ENCODE data around the gene PFDN1.

DNA sequence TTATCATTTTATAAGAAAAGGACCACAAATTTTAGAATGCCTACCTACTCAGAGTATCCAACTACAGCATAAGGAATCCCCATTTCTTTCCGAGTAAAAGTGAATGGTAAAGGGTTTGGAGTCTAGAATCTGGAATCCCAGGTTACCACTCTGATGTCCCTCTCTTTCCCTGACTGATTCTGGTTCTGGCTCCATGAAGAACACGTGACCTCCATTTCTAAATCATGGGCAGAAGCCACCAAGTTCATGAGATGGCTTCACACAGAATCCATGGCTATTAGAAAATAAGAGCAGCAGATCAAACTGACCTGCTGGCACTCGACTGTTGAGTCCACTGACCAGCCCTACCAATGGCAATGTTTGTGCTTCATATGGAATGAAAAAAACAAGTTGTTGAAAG is 40.7 kb downstream of the PFDN1 start:
- TF ChIP-seq FOXA1 (IDR thresholded peaks at IDR 0.05; ENCODE audit: borderline replicate concordance), result no peak
- TF ChIP-seq SPI1 (IDR thresholded peaks at IDR 0.05; ENCODE audit: borderline replicate concordance, low read depth, low read length), result no peak
- no peak for TF ChIP-seq TAF1 (IDR thresholded peaks at IDR 0.05; ENCODE audit: control insufficient read depth, extremely low read depth, insufficient read depth, low read length, severe bottlenecking)
- no peak for TF ChIP-seq POLR2A (conservative IDR thresholded peaks at IDR 0.05)
- TF ChIP-seq, protein P1, sequence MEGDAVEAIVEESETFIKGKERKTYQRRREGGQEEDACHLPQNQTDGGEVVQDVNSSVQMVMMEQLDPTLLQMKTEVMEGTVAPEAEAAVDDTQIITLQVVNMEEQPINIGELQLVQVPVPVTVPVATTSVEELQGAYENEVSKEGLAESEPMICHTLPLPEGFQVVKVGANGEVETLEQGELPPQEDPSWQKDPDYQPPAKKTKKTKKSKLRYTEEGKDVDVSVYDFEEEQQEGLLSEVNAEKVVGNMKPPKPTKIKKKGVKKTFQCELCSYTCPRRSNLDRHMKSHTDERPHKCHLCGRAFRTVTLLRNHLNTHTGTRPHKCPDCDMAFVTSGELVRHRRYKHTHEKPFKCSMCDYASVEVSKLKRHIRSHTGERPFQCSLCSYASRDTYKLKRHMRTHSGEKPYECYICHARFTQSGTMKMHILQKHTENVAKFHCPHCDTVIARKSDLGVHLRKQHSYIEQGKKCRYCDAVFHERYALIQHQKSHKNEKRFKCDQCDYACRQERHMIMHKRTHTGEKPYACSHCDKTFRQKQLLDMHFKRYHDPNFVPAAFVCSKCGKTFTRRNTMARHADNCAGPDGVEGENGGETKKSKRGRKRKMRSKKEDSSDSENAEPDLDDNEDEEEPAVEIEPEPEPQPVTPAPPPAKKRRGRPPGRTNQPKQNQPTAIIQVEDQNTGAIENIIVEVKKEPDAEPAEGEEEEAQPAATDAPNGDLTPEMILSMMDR (IDR thresholded peaks at IDR 0.05 in 2 of 3, conservative IDR thresholded peaks at IDR 0.05 in 1 of 3; ENCODE audit: insufficient read depth in 2 of 3, low read depth in 1 of 3, low read length in 3 of 3), result no peak
- no peak for TF ChIP-seq SRSF9 (IDR thresholded peaks at IDR 0.05; ENCODE audit: borderline replicate concordance, low read depth, low read length)
- TF ChIP-seq MAX (CRISPR knock-in tag; IDR thresholded peaks at IDR 0.05), result no peak
- TF ChIP-seq FUS (optimal IDR thresholded peaks at IDR 0.05; ENCODE audit: low read depth, low read length), result no peak
- no peak for TF ChIP-seq SMAD3 (CRISPR knock-in tag; conservative IDR thresholded peaks at IDR 0.05)
- no peak for TF ChIP-seq EZH2 (IDR thresholded peaks at IDR 0.05; ENCODE audit: borderline replicate concordance, low read depth, low read length)
- no peak for TF ChIP-seq SAFB2 (IDR thresholded peaks at IDR 0.05; ENCODE audit: borderline replicate concordance, low read depth, low read length, severe bottlenecking)
- no peak for TF ChIP-seq MEIS2 (IDR thresholded peaks at IDR 0.05; ENCODE audit: partially characterized antibody)

All from K562 (cell line).